Astrocyte (in vitro differentiated cells and primary cell): ENCODE measurements around the gene PIK3IP1.

ENCODE experiments used
- EZH2 ChIP-seq: IDR thresholded peaks from 2 replicates; pipeline ENCODE4 v1.6.1; 2012; ENCODE audit warnings: mild to moderate bottlenecking, low read length, inconsistent platforms; ENCODE audit not compliant: insufficient read depth
- TF ChIP-seq, protein P1 (sequence below): IDR thresholded peaks from 2 replicates; pipeline ENCODE4 v1.5.1; 2011; ENCODE audit warnings: low read depth, mild to moderate bottlenecking, inconsistent platforms, low read length, moderate library complexity; ENCODE audit not compliant: insufficient read depth

DNA sequence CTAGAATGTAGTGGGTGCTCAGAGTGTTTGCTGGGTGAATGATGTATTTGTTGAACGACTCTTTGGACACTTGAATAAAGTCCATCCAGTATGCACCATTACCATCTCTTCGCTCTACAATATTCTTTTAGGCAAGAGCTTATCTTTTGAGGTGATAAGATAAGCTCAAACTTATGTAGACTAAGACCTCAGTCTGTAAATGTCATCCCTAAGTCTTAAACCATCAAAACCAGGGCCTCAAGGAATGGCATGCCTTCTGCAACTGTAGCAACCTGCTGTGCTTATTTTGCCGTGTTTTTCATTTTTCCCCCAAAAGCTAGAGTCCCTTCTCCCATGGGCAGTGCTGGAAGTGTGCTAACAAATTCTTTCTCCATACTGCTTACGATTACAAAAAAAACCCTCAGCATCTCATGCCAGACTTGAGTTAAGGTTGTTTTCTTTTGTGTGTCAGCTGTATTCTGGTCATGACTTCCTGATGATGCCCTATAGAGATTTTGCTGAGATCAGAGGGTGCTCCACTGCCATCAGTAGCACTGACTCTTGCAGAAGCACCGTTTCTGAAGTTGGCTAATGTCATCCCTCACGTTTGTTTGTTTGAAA, 52.4 kb downstream of the PIK3IP1 start:
- TF ChIP-seq, protein P1, sequence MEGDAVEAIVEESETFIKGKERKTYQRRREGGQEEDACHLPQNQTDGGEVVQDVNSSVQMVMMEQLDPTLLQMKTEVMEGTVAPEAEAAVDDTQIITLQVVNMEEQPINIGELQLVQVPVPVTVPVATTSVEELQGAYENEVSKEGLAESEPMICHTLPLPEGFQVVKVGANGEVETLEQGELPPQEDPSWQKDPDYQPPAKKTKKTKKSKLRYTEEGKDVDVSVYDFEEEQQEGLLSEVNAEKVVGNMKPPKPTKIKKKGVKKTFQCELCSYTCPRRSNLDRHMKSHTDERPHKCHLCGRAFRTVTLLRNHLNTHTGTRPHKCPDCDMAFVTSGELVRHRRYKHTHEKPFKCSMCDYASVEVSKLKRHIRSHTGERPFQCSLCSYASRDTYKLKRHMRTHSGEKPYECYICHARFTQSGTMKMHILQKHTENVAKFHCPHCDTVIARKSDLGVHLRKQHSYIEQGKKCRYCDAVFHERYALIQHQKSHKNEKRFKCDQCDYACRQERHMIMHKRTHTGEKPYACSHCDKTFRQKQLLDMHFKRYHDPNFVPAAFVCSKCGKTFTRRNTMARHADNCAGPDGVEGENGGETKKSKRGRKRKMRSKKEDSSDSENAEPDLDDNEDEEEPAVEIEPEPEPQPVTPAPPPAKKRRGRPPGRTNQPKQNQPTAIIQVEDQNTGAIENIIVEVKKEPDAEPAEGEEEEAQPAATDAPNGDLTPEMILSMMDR: no peak
- no peak for TF ChIP-seq EZH2
